T-cell (primary cell): ENCODE measurements around the gene SLC2A5. TPM values are rescaled to one million over a fixed set of nuclear protein-coding genes. Genes with fewer than 3 reads are reported as not detected.

Source experiments
- ATAC-seq, 4 experiments: fragments of 200-7000 bp in 3 of 4; fragments of 150-1000 bp in 1 of 4; cut with Tn5 transposase; replicated peaks in 1 of 4; 1 replicate in 3 of 4; 2 replicates in 1 of 4; pipeline ENCODE4 v1.10.0; 2021; ENCODE audit warnings: moderate library complexity in 3 of 4, mild to moderate bottlenecking in 2 of 4, moderate number of reproducible peaks in 1 of 4
- CTCF ChIA-PET, 2 donors: fragments of 300-600 bp; sonication (Branson Sonifier 250); formaldehyde crosslinking; loops; one replicate each; lab custom pipeline; 2022; ENCODE audit warnings: antibody characterized with exemption in 2 of 2; lab: Charles Lee
- POLR2A ChIA-PET, 2 donors: fragments of 300-600 bp; sonication (Branson Sonifier 250); formaldehyde crosslinking; loops; one replicate each; lab custom pipeline; 2022; ENCODE audit warnings: antibody characterized with exemption in 2 of 2; lab: Charles Lee
- DNase-seq, 35 experiments: peaks; one replicate each; pipeline versions ENCODE4 v3.0.0 to v3.0.0-alpha.2; 2013 to 2023
- H3K27ac ChIP-seq: one replicate; pipeline ENCODE4 v1.5.1; 2013; ENCODE audit warnings: low read length
- H3K27me3 ChIP-seq, 2 experiments: replicated peaks in 1 of 2; 1 replicate in 1 of 2; 2 replicates in 1 of 2; pipeline versions ENCODE4 v1.6.1 to v1.7.0; 2013; ENCODE audit warnings: low read length in 1 of 2, mixed read lengths in 1 of 2; ENCODE audit not compliant: control insufficient read depth in 2 of 2, insufficient read depth in 2 of 2; ENCODE audit errors: extremely low read depth in 1 of 2
- H3K36me3 ChIP-seq, 2 donors: 1 replicate in 1 of 2; 2 replicates in 1 of 2; pipeline versions ENCODE4 v1.6.1 to v1.7.0; 2013; ENCODE audit warnings: low read length in 1 of 2; ENCODE audit not compliant: control insufficient read depth in 2 of 2, insufficient read depth in 1 of 2; ENCODE audit errors: extremely low read depth in 1 of 2
- H3K4me1 ChIP-seq, 2 experiments: 1 replicate in 1 of 2; 2 replicates in 1 of 2; pipeline versions ENCODE4 v1.6.1 to v1.7.0; 2013; ENCODE audit warnings: low read length in 2 of 2, mixed read lengths in 1 of 2; ENCODE audit not compliant: insufficient read depth in 2 of 2, control insufficient read depth in 1 of 2; ENCODE audit errors: extremely low read depth in 1 of 2
- H3K4me3 ChIP-seq, 2 donors: 1 replicate in 1 of 2; 2 replicates in 1 of 2; pipeline versions ENCODE4 v1.5.1 to v1.7.0; 2013; ENCODE audit warnings: mild to moderate bottlenecking in 2 of 2, low read length in 1 of 2, moderate library complexity in 1 of 2; ENCODE audit not compliant: control insufficient read depth in 1 of 2; ENCODE audit errors: extremely low read depth in 1 of 2
- H3K9me3 ChIP-seq: 2 replicates; pipeline ENCODE4 v1.7.0; 2013
- H3K27ac Mint-ChIP-seq, 2 donors: one replicate each; pipeline ENCODE4 v1.8.0; 2020 to 2021; ENCODE audit warnings: mild to moderate bottlenecking in 2 of 2, mixed read lengths in 2 of 2
- H3K27me3 Mint-ChIP-seq, 2 donors: one replicate each; pipeline ENCODE4 v1.8.0; 2021 to 2022; ENCODE audit warnings: mixed read lengths in 2 of 2
- H3K36me3 Mint-ChIP-seq: one replicate; pipeline ENCODE4 v1.8.0; 2021; ENCODE audit warnings: mixed read lengths
- H3K4me1 Mint-ChIP-seq, 3 donors: one replicate each; pipeline ENCODE4 v1.8.0; 2020 to 2022; ENCODE audit warnings: mixed read lengths in 3 of 3, mild to moderate bottlenecking in 1 of 3
- H3K4me3 Mint-ChIP-seq, 3 donors: one replicate each; pipeline ENCODE4 v1.8.0; 2020 to 2022; ENCODE audit warnings: mild to moderate bottlenecking in 3 of 3, mixed read lengths in 3 of 3, moderate library complexity in 3 of 3
- H3K9me3 Mint-ChIP-seq, 3 donors: one replicate each; pipeline ENCODE4 v1.8.0; 2020 to 2022; ENCODE audit warnings: mixed read lengths in 3 of 3
- WGBS: methylation state at CpG from one replicate; pipeline ENCODE4 v1.1.5; 2013; ENCODE audit warnings: missing lambda C conversion rate; ENCODE audit not compliant: insufficient coverage; 5-methylcytosine and 5-hydroxymethylcytosine counted together
- total RNA-seq, 35 experiments: library from RNA in 6 of 35; stranded (reverse) in 6 of 35; fragments of 120-200 nt in 1 of 35; gene quantifications; one replicate each; pipeline versions ENCODE4 v1.2.1 to v1.2.4 and lab custom pipeline; 2013 to 2026

SLC2A5 gene
- total RNA-seq, 5 donors from 2014 or later (not counting 1 experiment from before 2014, with no cell fraction given) = 0.32 to 1.5 (median 0.86) TPM

DNA sequence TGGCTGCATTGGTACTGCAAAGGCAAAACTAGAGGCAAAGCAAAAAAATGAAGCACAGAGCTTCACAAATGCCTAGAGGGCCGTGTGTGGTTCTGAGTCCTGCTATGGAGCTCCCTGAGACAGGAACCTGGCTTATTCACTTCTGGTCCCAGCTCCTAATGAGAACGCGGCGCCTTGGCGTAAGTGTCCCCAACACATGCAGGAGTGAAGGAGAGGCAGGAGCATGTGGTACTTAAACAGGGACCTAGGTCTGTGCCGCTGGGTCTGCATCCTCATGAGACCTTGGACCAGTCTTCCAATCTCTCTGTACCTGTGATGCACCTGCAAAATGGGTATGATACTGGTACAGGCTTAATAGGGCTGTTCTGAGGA lies 28.8 kb downstream of the SLC2A5 start:
- H3K4me3 ChIP-seq = no peak overlapping the region
- no peak for DNase-seq
- H3K4me1 ChIP-seq = no peaks in the 10 kb centered on the region
- H3K27me3 ChIP-seq = peaks cover 0 to 8% of the 10 kb centered on the region in 2 experiments
- no peak overlapping the region for H3K27ac ChIP-seq
- Mint-ChIP-seq H3K4me1 (peaks cover 0 to 4% (median 0%) of the 10 kb centered on the region in 3 donors), H3K4me3 (no peak overlapping the region), H3K9me3 (peaks cover 0 to 5% (median under 1%) of the 10 kb centered on the region in 3 donors), H3K27ac (no peak overlapping the region), H3K27me3 (peaks cover 5 to 7% of the 10 kb centered on the region in 2 donors), H3K36me3 (no peaks in the 10 kb centered on the region)
- CTCF ChIA-PET = no interaction called here
- H3K36me3 ChIP-seq = no peaks in the 10 kb centered on the region
- H3K9me3 ChIP-seq = no peaks in the 10 kb centered on the region
- ATAC-seq = no peak
- WGBS = 89% methylated on average over 4 of the region's 6 CpGs
- POLR2A ChIA-PET = no interaction called here

DNA sequence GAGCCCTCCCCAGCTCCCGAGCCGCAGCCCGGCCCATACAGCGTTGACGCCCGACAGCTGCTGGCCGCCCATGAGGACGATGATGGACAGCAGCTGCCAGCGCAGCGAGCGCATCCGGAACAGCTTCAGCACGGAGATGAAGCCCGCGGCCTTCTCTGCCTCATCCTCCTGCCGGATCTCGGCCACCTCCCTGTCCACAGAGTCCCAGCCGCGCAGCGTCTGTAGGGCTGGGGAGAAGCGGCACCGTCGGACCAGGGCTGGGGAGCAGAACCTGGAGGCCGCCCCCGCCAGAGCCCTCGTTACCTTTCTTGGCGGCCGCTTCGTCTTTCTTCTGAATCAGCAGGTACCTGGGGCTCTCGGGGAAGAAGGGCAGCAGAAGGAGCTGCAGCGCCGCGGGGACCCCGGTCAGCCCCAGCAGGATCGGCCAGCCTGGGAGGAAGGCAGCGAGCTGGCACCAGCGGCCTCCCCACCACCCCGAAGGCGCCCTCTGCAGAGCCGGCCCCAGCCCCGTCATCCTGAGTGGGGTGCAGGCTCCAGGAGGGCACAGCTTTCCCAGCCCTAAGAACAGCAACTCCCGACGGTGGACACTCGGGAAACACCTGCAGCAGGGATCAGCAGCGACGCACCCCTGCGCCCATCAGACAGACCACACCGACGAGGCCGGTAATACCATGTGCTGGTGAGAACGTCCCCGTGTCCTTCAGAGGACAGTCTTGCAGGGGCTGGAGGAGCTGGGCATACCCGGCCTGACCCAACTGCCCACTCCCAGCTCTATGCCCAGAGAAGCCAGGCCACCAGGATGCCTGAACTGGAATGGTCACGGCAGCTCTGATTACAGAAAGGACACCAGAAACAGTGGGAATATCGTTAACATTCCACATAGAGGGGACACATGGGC lies 29.4 kb downstream of the SLC2A5 start:
- Histone ChIP-seq H3K4me3 (no peak overlapping the region), H3K27ac (no peak overlapping the region), H3K27me3 (peaks cover 0 to 8% of the 10 kb centered on the region in 2 experiments), H3K4me1 (no peaks in the 10 kb centered on the region), H3K9me3 (peaks cover 1% of the 10 kb centered on the region), H3K36me3 (no peaks in the 10 kb centered on the region)
- no peak overlapping the region for H3K27ac Mint-ChIP-seq
- WGBS = 91% methylated on average over 49 of the region's 55 CpGs
- ChIA-PET CTCF (no interaction called here), POLR2A (no interaction called here)
- peaks cover 0 to 11% (median 5%) of the 10 kb centered on the region in 3 donors for H3K9me3 Mint-ChIP-seq
- peaks cover 1 to 5% of the 10 kb centered on the region in 2 donors for H3K27me3 Mint-ChIP-seq
- H3K4me1 Mint-ChIP-seq = peaks cover 0 to 4% (median 0%) of the 10 kb centered on the region in 3 donors
- no peak overlapping the region for H3K4me3 Mint-ChIP-seq
- DNase-seq (no peak), ATAC-seq (no peak)
- peaks cover 4% of the 10 kb centered on the region for H3K36me3 Mint-ChIP-seq

DNA sequence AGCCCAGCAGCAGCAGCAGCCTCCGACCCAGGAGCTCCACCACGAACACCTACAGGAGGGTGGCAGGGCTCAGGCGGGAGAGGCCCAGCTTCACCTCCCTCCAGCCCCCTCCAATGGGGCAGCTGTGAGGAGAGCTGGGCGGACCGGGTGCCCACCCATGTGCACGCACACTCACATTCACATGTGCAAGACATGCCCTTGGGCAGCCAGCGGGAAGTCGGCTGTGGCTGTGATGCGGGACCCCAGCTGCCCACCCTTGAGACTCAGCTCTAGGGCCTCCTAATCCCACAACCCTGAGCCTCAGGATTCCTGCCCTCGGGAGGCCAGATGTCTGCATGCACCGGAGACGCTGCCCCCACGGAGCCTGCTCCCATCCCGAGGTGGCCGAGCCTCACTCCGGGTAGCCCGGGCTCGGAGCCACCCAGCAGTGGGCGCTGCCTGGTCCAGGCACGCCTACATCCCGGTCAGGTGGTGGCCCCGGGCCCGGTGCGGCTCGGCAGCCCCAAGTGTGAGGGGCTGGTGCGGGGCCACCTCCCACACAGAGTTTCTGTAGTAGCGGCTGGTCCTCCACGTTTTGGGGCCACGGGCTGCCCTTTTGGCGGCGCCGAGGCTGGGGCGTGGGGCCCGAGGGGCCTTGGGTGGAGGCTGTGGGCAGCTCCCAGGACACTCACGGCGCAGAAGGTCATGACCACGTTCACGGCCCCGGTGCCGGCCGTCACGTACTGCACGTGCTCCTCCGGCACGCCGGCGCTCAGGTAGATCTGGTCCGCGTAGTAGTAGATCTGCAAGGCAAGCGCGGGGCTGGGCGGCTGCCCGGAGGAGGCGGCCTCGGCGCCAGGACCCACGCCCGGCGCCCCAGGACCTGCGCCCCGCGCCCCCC lies 30.3 kb downstream of the SLC2A5 start:
- Mint-ChIP-seq H3K9me3 (peaks cover 5 to 18% (median 8%) of the 10 kb centered on the region in 3 donors), H3K27me3 (peaks cover 0 to 5% of the 10 kb centered on the region in 2 donors), H3K4me3 (no peak overlapping the region), H3K4me1 (peaks cover 0 to 4% (median 0%) of the 10 kb centered on the region in 3 donors), H3K36me3 (peaks cover 4% of the 10 kb centered on the region), H3K27ac (no peak overlapping the region)
- no peak overlapping the region for H3K4me3 ChIP-seq
- H3K4me1 ChIP-seq = no peaks in the 10 kb centered on the region
- no peak overlapping the region for H3K27ac ChIP-seq
- H3K27me3 ChIP-seq = peaks cover 0 to 12% of the 10 kb centered on the region in 2 experiments
- WGBS = 92% methylated on average over 57 of the region's 62 CpGs
- H3K36me3 ChIP-seq = no peaks in the 10 kb centered on the region
- ChIA-PET CTCF (interaction anchor here in 1 of 2 donors (0.5 kb wide), 1 partner anchor 35 kb away, joined by 3 read pairs; no protein-coding TSS in a partner anchor), POLR2A (no interaction called here)
- ATAC-seq (no peak), DNase-seq (no peak)
- peaks cover 2% of the 10 kb centered on the region for H3K9me3 ChIP-seq

DNA sequence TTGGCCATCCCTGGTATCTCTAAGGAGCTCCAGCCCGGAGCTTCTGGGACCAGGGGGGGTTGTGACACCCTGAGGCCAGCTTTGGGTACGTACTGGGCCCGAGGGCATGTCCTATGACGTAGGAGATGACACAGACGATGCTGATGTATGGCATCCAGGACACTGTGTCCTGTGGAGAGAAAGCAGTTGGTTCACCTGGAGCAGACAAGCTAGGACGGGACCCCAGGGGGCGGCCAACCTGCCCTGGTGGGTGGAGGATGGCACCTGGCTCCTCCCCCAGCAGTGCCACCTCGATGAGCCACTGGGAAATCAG lies 31.1 kb downstream of the SLC2A5 start:
- WGBS = 66% methylated on average over 8 of the region's 8 CpGs
- peaks cover 2% of the 10 kb centered on the region for H3K9me3 ChIP-seq
- no peak for DNase-seq
- ChIA-PET POLR2A (no interaction called here), CTCF (no interaction called here)
- no peak for ATAC-seq
- H3K27ac ChIP-seq = no peak overlapping the region
- H3K4me1 ChIP-seq = no peaks in the 10 kb centered on the region
- no peak overlapping the region for H3K4me3 ChIP-seq
- H3K4me1 Mint-ChIP-seq = peaks cover 0 to 4% (median 0%) of the 10 kb centered on the region in 3 donors
- no peak overlapping the region for H3K4me3 Mint-ChIP-seq
- H3K9me3 Mint-ChIP-seq = peaks cover 5 to 18% (median 8%) of the 10 kb centered on the region in 3 donors
- H3K27me3 ChIP-seq = peaks cover 0 to 12% of the 10 kb centered on the region in 2 experiments
- H3K27me3 Mint-ChIP-seq = peaks cover 1 to 5% of the 10 kb centered on the region in 2 donors
- H3K27ac Mint-ChIP-seq = no peak overlapping the region
- H3K36me3 ChIP-seq = no peaks in the 10 kb centered on the region
- H3K36me3 Mint-ChIP-seq = peaks cover 4% of the 10 kb centered on the region

DNA sequence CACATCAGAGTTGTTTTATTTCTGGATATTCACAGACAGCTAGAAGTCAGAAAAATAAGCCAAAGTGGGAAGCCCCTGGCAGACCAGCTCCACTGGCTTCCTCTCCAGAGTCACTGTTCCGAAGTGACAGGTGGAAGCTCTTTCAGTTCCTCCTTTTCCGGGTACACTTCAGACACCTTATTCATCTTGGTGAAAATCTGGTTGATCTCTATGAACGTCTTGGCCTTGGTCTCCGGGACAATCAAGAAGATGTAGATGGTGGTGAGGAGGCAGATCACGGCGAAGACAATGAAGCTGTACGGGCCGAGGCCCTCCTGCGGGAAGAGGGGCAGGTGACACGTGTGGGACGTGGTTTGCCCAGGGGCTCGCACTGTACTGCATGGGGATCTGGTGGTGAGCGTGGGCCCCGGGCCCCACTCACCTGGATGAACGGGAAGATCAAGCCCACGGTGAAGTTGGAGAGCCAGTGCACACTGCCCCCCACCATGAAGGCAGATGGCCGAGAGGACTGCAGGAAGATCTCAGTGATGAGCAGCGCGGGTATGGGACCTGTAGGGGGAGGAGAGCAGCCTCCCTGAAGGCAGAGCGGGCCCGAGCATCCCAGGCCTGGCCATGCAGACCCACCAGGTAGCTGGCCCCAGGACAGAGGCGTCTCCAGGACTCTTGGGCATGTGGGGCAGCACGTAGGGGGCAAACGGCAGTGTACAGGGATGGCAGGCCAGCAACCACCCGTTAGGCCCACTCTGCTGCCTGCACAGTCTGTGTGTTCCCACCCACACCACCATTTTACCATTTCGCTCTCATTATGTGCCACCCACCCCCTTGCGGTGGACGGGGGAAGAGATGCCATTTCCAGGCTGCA lies 31.7 kb downstream of the SLC2A5 start:
- DNase-seq (no peak), ATAC-seq (no peak)
- ChIA-PET POLR2A (no interaction called here), CTCF (no interaction called here)
- Histone ChIP-seq H3K4me3 (no peak overlapping the region), H3K27ac (no peak overlapping the region), H3K36me3 (no peaks in the 10 kb centered on the region), H3K27me3 (peaks cover 0 to 12% of the 10 kb centered on the region in 2 experiments), H3K9me3 (peaks cover 2% of the 10 kb centered on the region), H3K4me1 (no peaks in the 10 kb centered on the region)
- Mint-ChIP-seq H3K4me1 (peaks cover 0 to 4% (median 0%) of the 10 kb centered on the region in 3 donors), H3K36me3 (peaks cover 4% of the 10 kb centered on the region), H3K9me3 (peaks cover 5 to 18% (median 8%) of the 10 kb centered on the region in 3 donors), H3K4me3 (no peak overlapping the region), H3K27ac (no peak overlapping the region), H3K27me3 (peaks cover 3 to 5% of the 10 kb centered on the region in 2 donors)
- 90% methylated on average over 20 of the region's 28 CpGs for WGBS
